ENCODE measurements around the gene KRTAP5-5. TPM values are rescaled to one million over a fixed set of nuclear protein-coding genes. Genes with fewer than 3 reads are reported as not detected.
"Not testable (repeated sequence)": the region's sequence is repeated elsewhere in the genome, so short reads cannot be mapped to it uniquely, and the experiment has no call there.

Gene KRTAP5-5
- not detected in 2 replicates for total RNA-seq (2014; rRNA removed; shearing (Covaris generic))

DNA sequence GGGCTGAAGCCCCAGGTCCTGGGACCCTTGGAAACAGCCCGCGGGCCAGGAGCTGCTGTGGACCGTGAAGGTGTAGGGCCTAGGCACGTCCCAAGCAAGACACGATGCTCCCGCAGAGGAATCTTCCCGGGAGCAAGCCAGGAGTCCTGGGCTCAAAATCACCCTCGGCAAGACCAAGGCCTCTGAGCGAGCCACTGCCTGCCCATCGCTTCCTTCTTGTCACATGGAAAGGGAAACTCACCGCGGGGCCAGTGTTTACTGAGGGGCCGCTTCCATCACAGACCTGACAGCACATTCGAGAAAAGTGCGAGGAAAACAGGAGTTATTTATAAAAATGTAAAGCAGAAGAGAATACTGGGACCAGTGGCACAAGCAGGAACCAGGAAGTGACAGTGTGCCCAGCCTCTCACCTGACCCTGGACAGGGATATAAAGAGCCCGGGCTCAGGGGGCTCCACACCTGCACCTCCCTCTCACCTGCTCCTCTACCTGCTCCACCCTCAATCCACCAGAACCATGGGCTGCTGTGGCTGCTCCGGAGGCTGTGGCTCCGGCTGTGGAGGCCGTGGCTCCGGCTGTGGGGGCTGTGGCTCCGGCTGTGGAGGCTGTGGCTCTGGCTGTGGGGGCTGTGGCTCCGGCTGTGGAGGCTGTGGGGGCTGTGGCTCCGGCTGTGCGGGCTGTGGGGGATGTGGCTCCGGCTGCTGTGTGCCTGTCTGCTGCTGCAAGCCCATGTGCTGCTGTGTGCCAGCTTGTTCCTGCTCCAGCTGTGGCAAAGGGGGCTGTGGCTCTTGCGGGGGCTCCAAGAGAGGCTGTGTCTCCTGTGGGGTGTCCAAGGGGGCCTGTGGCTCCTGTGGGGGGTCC is at the start of gene KRTAP5-5:
Gene KRTAP5-5 (plus strand): TSS at position 450 of the 860 bp plus-strand sequence. CDS start 66 bp downstream, at position 516.
- DNase-seq (ENCODE audit: low read depth) = no peak

- DNase-seq (ENCODE audit: low read depth) = no peak
Measured at GRCh38 chr11:1581976-1582375, 47.6 kb upstream of the KRTAP5-5 start.

GRCh38 chr11:1582909-1583308 is 46.7 kb upstream of the KRTAP5-5 start:
- DNase-seq (ENCODE audit: low read depth) = not testable (repeated sequence)

- DNase-seq (ENCODE audit: low read depth) = not testable (repeated sequence)
Measured at GRCh38 chr11:1584661-1585370, 44.8 kb upstream of the KRTAP5-5 start, which contains the start of gene KRTAP5-1. TSS of gene KRTAP5-1 (minus strand) at chr11:1585283. CDS start at chr11:1585249, 34 bp downstream.

DNA sequence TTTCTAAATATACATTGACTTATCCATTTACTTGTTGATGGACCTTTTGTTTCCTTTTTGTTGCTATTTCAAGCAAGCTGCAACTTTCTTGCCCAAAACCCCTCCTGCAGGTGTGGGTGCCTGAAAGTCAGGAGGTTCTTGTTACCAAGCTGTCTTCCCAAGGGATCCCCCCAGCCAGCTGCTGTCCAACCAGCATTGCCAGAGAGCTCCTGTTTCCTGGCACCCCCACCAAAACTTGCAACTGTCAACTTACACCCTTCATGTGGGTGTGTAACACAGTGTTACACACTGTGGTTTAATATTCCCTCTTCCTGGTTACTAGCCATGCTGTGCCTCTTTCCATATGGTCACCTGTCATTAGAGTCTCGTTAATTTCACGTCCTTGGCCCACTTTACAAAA is 42.9 kb upstream of the KRTAP5-5 start:
- DNase-seq (ENCODE audit: low read depth) = no peak

DNA sequence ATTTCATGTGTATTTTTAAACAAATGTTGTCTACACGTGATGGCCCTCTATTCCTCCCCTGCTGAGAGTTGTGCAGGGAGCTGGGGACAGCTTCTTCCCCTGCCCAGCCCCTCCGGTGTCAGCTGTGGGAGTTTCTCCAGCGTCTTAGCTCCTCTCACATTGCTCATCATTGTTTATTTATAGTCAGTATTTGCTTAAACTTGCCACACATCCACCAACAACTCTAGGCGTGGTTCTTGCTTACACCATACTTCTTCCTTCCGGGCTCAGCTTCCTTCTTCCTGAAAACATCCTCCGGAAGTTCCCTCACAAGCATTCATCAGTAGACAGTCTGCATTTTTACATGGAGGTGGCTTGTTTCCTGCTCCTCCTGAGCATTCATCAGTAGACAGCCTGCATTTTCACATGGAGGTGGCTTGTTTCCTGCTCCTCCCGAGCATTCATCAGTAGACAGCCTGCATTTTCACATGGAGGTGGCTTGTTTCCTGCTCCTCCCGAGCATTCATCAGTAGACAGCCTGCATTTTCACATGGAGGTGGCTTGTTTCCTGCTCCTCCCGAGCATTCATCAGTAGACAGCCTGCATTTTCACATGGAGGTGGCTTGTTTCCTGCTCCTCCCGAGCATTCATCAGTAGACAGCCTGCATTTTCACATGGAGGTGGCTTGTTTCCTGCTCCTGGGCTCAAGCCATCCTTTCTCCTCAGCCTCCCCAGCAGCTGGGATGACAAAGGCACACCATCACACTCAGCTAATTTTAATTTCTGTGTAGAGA is 40.2 kb upstream of the KRTAP5-5 start:
- DNase-seq (ENCODE audit: low read depth) = not testable (repeated sequence)

DNA sequence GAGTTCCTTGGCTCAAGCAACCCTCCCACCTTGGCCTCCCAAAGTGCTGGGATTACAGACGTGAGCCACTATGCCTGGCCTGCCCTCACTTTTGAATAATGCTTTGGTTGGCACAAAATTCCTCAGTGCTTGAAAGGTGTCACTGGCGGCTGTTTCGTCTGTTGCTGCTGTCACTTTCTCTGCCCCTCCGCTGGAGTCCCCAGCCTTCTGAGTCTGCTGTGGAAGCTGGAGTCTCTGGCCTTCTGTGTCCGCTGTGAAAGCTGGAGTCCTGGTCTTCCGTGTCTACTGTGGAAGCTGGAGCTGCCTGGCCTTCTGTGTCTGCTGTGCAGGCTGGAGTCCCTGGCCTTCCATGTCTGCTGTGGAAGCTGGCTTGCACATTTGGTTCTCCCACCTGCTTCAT is 39.6 kb upstream of the KRTAP5-5 start:
- DNase-seq (ENCODE audit: low read depth) = no peak

- no peak for DNase-seq (ENCODE audit: low read depth)
Measured at GRCh38 chr11:1592628-1593027, 36.9 kb upstream of the KRTAP5-5 start.

DNA sequence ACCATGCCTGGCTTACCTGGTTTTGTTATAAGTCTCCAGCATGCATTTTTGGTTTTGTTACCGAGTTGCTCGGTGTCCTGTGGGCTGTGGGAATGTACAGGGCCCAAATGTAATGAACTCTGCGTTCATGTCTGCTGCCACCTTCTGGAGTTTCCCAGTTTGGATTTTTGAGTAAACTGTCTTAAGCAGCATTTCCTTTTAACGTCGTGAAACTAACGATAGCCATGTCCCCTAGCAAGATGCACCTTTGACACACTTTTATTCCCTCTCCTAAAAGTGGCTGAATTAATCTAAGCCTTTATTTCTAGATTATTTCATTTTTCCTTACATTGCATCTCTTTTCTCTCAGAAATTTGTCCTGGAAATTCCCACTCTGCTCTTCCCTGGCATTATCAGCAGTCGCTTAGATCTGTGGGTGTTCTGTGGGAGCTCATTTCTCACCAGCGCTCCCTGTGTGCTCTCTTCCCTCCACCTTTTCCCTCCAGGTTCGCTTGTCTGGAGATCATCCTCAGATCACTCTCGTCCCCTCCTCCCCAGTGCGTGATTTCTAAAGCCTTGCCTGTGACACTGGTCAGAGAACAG is 33.5 kb upstream of the KRTAP5-5 start:
- DNase-seq (ENCODE audit: low read depth) = peak; percentile 12

DNA sequence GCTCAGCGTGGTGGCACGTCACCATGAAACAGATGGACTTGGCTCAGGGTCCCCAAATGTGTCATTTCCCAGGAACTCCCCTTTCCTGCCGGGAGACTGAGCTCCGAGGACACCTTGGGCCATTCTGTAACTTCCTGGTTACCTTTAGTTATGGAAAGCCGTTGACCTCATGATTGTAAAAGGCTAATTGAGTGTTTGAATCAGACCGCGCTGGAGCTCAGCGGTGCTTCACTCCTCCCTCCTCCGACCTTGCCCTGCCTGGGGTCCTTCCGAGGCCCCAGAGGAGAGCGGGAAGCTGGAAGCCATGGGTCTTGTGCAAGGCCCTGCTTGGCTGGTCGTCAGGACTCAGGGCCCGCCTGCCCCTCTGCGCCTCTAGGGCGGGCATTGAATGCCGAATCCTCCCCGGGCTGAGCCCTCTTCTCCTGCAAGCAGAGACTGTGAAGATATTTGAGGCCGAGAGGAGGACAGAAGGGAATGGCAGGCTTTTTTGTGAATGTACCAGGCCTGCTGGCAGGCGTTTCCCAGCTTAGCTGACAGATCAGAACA is 32.9 kb upstream of the KRTAP5-5 start:
- DNase-seq (ENCODE audit: low read depth) = not testable (repeated sequence)

DNA sequence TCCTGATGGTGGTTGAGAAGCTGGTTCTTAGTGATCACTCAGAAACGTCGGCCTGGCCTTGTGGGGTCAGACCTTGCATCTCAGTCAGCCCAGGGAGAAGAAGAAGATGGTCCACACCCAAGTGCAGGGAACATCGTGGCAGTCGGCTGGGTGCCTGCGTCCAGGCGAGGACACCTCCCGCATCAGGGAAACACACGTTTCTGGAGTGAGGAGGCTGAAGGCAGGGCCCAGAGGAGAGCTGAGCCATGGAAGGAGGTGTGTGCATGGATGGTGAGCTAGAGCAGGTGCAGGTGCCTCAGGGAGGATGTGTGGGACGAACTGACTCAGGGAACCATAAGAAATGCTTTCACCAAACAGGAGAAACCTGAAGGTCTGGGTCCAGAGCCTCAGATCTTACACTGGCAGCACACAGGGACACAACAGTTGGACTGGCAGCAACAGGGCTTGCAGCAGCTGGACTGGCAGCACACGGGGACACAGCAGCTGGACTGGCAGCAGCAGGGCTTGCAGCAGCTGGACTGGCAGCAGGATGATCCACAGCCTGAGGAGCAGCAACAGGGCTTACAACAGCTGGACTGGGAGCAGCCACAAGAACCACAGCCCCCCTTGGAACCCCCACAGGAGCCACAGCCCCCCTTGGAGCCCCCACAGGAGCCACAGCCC is 32.1 kb upstream of the KRTAP5-5 start:
- DNase-seq (ENCODE audit: low read depth) = no peak

DNA sequence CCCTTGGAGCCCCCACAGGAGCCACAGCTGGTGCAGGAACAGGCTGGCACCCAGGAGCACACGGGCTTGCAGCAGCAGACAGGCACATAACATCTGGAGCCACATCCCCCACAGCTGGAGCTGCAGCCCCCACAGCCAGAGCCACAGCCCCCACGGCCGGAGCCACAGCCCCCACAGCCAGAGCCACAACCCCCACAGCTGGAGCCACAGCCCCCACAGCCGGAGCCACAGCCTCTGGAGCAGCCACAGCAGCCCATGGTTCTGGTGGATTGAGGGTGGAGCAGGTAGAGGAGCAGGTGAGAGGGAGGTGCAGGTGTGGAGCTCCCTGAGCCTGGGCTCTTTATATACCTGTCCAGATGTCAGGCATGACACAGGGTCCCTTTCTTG is 31.6 kb upstream of the KRTAP5-5 start, which contains the start of gene KRTAP5-2:
Gene KRTAP5-2 (minus strand): TSS at position 301 of the 387 bp plus-strand sequence. CDS start 44 bp downstream, at position 257.
- no peak for DNase-seq (ENCODE audit: low read depth)

DNA sequence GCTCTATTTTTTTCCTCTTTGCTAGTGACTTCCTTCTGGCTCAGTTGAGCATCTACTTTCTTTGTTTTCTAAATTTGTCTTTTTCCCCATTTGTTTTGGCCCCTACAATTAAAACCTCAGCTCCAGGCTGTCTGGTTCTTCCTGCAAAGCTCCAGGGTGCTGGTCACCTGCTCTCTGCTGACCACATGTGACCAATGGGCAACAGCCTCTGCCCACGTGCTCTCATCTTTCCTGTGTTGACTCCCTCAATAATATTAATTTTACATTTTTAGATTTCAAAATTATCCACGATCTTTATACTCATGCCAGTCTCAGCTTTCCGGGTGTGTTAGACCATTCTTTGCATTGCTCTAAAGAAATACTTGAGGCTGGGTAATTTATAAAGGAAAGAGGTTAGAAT is 31.2 kb upstream of the KRTAP5-5 start:
- not testable (repeated sequence) for DNase-seq (ENCODE audit: low read depth)

- peak; percentile 4 for DNase-seq (ENCODE audit: low read depth)
Measured at GRCh38 chr11:1598816-1599215, 30.8 kb upstream of the KRTAP5-5 start.

DNA sequence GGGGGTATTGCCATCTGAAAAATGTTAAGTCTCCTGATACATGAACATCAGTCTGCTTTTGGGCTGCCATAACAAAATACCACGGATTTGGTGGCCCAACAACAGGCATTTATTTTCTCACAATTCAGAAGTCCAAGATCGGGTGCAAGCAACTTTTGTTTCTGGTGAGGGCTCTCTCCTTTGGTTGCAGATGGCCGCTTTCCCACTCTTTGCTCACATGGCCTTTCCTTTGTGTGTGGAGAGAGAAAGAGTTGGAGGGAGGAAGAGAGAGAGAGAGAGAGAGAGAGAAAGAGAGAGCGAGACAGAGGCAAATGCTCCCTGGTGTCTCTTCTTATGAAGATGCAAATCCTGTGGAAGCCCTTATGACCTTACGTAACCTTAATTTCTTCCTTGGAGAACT is 28.9 kb upstream of the KRTAP5-5 start:
- no peak for DNase-seq (ENCODE audit: low read depth)

- DNase-seq (ENCODE audit: low read depth) = not testable (repeated sequence)
Measured at GRCh38 chr11:1601663-1602062, 27.9 kb upstream of the KRTAP5-5 start.

DNA sequence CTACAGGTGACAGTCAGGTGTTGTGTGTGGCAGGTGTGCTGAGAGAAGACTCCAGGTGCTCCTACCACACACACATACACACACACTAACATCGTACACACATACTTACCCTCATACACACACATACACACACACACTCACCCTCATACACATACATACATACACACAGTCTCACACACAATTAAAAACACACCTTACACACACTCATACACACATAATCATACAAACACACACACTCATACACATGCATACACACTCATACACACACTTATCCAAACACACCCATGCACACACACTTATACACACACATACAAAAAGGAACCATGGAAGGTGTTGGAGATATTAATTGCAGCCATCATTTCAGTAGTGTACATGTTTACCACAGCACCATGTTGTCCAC is 25.9 kb upstream of the KRTAP5-5 start:
- no peak for DNase-seq (ENCODE audit: low read depth)

GRCh38 chr11:1604181-1604580 is 25.4 kb upstream of the KRTAP5-5 start:
- no peak for DNase-seq (ENCODE audit: low read depth)

GRCh38 chr11:1604711-1605110 is 24.9 kb upstream of the KRTAP5-5 start:
- no peak for DNase-seq (ENCODE audit: low read depth)

DNA sequence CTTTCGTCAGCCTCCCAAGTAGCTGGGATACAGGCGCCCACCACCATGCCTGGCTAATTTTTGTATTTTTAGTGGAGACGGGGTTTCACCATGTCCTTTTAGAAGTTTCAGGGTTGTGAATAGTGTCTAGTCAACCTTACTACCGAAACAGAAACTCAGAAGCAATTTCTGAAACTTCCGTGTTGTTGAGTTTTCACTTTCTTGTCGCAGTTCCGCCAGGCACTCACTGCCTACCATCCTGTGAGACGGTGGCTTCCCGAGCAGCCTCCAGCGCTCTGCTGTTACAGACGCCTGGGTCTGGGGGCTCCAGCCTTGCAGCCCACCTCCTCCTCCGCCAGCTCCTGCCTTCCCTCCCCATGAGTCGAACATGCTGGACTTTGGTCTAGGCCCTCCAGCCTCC is 23.7 kb upstream of the KRTAP5-5 start:
- DNase-seq (ENCODE audit: low read depth) = not testable (repeated sequence)
